Mesenteric fat pad (tissue), 1 donor: ENCODE measurements around the gene ATE1. TPM values are rescaled to one million over a fixed set of nuclear protein-coding genes. Genes with fewer than 3 reads are reported as not detected.
"Not testable (repeated sequence)": the region's sequence is repeated elsewhere in the genome, so short reads cannot be mapped to it uniquely, and the experiment has no call there.

Experiments used
- DNase-seq: peaks from one replicate; pipeline ENCODE4 v3.0.0-alpha.2; 2020; ENCODE audit warnings: low spot score
- total RNA-seq: library from RNA; stranded (reverse); fragmentation: NEBNext Ultra II Directional; extraction: Animal tissue kit (Norgen Biotek cat#: 25700); gene quantifications from one replicate; pipeline ENCODE4 v1.2.1, GENCODE V29; 2021
- donor health status: DM: yes; HTN: yes; CAD: no.

Gene ATE1
- total RNA-seq, 1 donor from 2014 or later, result 28.6 TPM

GRCh38 chr10:121791761-121792160, 136.1 kb downstream of the ATE1 start:
- no peak for DNase-seq

- DNase-seq, result no peak
These were observed 139.1 kb downstream of the ATE1 start for GRCh38 chr10:121788717-121789116.

GRCh38 chr10:121788115-121788514, 139.7 kb downstream of the ATE1 start:
- DNase-seq, result no peak

- DNase-seq, result no peak
These were observed 140.7 kb downstream of the ATE1 start for GRCh38 chr10:121787169-121787568.

- DNase-seq, result no peak
These were observed 144.0 kb downstream of the ATE1 start for GRCh38 chr10:121783782-121784372.

- DNase-seq, result no peak
These were observed 146.7 kb downstream of the ATE1 start for GRCh38 chr10:121781101-121781500.

- no peak for DNase-seq
These were observed 153.0 kb downstream of the ATE1 start for GRCh38 chr10:121774813-121775212.

GRCh38 chr10:121774404-121774803, 153.4 kb downstream of the ATE1 start:
- DNase-seq, result no peak

GRCh38 chr10:121772884-121773283, 154.9 kb downstream of the ATE1 start:
- no peak for DNase-seq

GRCh38 chr10:121772406-121772805, 155.4 kb downstream of the ATE1 start:
- no peak for DNase-seq

- DNase-seq, result no peak
These were observed 155.9 kb downstream of the ATE1 start for GRCh38 chr10:121771966-121772365.

GRCh38 chr10:121766426-121766825, 161.4 kb downstream of the ATE1 start:
- no peak for DNase-seq

- DNase-seq, result no peak
These were observed 162.6 kb downstream of the ATE1 start for GRCh38 chr10:121765204-121765603.

- DNase-seq, result no peak
These were observed 163.4 kb downstream of the ATE1 start for GRCh38 chr10:121764233-121764942.

GRCh38 chr10:121757241-121757640, 170.6 kb downstream of the ATE1 start:
- not testable (repeated sequence) for DNase-seq

- not testable (repeated sequence) for DNase-seq
These were observed 172.3 kb downstream of the ATE1 start for GRCh38 chr10:121755496-121755895.

- no peak for DNase-seq
These were observed 173.2 kb downstream of the ATE1 start for GRCh38 chr10:121754666-121755065.

- DNase-seq, result no peak
These were observed 173.9 kb downstream of the ATE1 start for GRCh38 chr10:121753726-121754476.

GRCh38 chr10:121751191-121751760, 176.6 kb downstream of the ATE1 start:
- DNase-seq, result no peak

- no peak for DNase-seq
These were observed 180.6 kb downstream of the ATE1 start for GRCh38 chr10:121747163-121747775.

GRCh38 chr10:121741248-121741792, 186.5 kb downstream of the ATE1 start:
- DNase-seq, result no peak
